AG04450 (cell line): ENCODE measurements around the gene SRRD. TPM values are rescaled to one million over a fixed set of nuclear protein-coding genes. Genes with fewer than 3 reads are reported as not detected.

Source experiments
- CTCF ChIA-PET: fragments of 300-600, 350-600 bp; formaldehyde crosslinking; extraction: SDS; loops from one replicate; lab custom pipeline; 2022; ENCODE audit warnings: antibody characterized with exemption, inconsistent platforms; lab: Charles Lee
- POLR2A ChIA-PET: fragments of 350-600 bp; formaldehyde crosslinking; extraction: SDS; loops from one replicate; lab custom pipeline; 2021; ENCODE audit warnings: antibody characterized with exemption, inconsistent platforms; lab: Yijun Ruan, JAX
- DNase-seq: peaks from one replicate; pipeline ENCODE4 v3.0.0-alpha.2; 2011; ENCODE audit warnings: low read depth, low spot score
- H3K27ac ChIP-seq: one replicate; pipeline ENCODE4 v1.5.1; 2012; ENCODE audit warnings: low read depth, low read length, control low read depth
- H3K27me3 ChIP-seq: one replicate; pipeline ENCODE4 v1.6.0; 2012; ENCODE audit warnings: low read length; ENCODE audit not compliant: control insufficient read depth, insufficient read depth
- H3K4me3 ChIP-seq: 2 replicates; pipeline ENCODE4 v1.5.1; 2011; ENCODE audit warnings: mild to moderate bottlenecking, low read depth, low read length, control low read depth
- H3K9me3 ChIP-seq: 2 replicates; pipeline ENCODE4 v1.5.1; 2012; ENCODE audit warnings: low read length; ENCODE audit not compliant: control insufficient read depth, insufficient read depth
- polyA plus RNA-seq: library from polyadenylated mRNA; depleted of rRNA; stranded (reverse); fragments of >200 nt; gene quantifications from 2 replicates; pipeline ENCODE4 v1.2.3, GENCODE V29; 2011
- TF ChIP-seq, protein P1 (sequence below): IDR thresholded peaks from 2 replicates; pipeline ENCODE4 v1.5.1; 2011; ENCODE audit warnings: low read depth, low read length, control low read depth, inconsistent platforms

SRRD gene
- polyA plus RNA-seq, 1 experiment, result 38.5 TPM

DNA sequence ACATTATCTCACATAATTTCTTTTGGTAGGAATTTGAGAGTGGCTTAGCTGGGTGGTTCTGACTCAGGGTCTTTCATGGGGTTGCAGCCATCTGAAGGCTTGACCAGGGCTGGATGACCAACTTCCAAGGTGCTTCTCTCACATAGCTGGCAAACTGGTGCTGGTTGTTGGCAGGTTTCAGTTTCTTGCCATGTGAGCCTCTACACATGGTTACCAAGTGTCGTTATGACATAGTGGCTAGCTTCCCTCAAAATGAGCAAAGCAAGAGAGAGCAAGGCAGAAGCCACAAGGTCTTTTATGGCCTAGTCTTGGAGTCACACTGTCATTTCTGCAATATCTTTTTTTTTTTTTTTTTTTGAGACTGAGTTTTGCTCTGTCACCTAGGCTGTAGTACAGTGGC is 32.8 kb downstream of the SRRD start:
- TF ChIP-seq, protein P1, sequence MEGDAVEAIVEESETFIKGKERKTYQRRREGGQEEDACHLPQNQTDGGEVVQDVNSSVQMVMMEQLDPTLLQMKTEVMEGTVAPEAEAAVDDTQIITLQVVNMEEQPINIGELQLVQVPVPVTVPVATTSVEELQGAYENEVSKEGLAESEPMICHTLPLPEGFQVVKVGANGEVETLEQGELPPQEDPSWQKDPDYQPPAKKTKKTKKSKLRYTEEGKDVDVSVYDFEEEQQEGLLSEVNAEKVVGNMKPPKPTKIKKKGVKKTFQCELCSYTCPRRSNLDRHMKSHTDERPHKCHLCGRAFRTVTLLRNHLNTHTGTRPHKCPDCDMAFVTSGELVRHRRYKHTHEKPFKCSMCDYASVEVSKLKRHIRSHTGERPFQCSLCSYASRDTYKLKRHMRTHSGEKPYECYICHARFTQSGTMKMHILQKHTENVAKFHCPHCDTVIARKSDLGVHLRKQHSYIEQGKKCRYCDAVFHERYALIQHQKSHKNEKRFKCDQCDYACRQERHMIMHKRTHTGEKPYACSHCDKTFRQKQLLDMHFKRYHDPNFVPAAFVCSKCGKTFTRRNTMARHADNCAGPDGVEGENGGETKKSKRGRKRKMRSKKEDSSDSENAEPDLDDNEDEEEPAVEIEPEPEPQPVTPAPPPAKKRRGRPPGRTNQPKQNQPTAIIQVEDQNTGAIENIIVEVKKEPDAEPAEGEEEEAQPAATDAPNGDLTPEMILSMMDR, result no peak
- no peak overlapping the region for H3K4me3 ChIP-seq
- POLR2A ChIA-PET, result no interaction called here
- H3K27ac ChIP-seq, result no peak overlapping the region
- CTCF ChIA-PET, result interaction anchor here (0.7 to 2.2 kb wide), 2 partner anchors 149 to 157 kb away, joined by 3 to 6 read pairs; no protein-coding TSS in a partner anchor
- H3K9me3 ChIP-seq, result no peaks in the 10 kb centered on the region; the same call in 1 of the 2 replicates
- H3K27me3 ChIP-seq, result no peaks in the 10 kb centered on the region
- no peak for DNase-seq

DNA sequence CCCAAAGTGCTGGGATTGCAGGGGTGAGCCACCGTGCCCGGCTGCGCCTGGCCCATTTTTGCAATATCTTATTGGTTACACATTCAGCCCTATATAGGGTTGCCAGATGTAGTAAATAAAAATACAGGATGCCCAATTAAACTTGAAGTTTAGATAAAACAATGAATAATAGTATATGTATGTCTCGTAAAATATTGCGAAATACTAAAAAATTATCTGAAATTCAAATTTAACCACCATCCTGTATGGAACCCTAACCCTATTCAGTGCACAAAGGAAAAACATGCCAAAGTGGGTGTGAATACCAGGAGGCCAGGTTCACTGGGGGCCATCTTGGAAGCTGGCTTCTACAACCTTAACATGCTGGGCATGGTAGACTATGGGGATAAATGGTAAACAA is 33.8 kb downstream of the SRRD start:
- TF ChIP-seq, protein P1, result no peak
- Histone ChIP-seq H3K9me3 (no peaks in the 10 kb centered on the region), H3K27ac (no peak overlapping the region), H3K27me3 (no peaks in the 10 kb centered on the region), H3K4me3 (no peak overlapping the region)
- no peak for DNase-seq
- ChIA-PET CTCF (no interaction called here), POLR2A (no interaction called here)

DNA sequence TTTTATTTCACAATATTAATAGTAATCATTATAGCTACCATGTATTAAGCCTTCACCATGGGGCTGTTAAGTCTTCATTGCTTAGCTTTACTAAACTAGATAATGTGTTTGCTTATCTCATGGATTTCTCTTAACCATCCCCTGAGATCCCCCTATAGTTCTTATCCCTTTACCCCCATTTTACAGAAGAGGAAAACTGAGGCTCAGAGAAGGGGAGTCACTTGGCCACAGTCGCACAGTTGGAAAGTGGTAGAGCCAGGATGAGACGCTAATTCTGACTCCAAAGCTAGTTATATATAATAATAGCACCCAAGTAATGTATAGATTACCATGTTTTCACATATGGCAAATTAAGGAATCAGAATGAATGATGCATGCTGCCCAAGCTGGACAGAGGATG is 38.3 kb downstream of the SRRD start:
- CTCF ChIA-PET, result no interaction called here

DNA sequence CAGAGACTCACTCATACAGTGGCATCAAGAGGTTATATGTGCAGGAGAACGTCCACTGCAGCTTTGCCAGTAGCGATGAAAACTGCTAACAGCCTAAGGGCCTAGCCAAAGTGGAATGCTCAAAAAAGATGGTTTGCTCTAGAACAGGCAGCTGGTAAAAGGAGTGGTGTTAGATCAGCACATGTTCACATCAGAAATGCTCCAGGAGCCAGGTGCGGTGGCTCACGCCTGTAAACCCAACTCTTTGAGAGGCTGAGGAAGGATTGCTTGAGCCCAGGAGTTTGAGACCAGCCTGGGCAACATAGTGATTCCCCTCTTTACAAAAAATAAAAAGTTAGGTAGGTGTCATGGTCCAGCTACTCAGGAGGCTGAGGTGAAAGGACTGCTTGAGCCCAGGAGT is 38.9 kb downstream of the SRRD start:
- Histone ChIP-seq H3K9me3 (no peaks in the 10 kb centered on the region), H3K27me3 (no peaks in the 10 kb centered on the region), H3K27ac (no peak overlapping the region), H3K4me3 (no peak overlapping the region)
- TF ChIP-seq, protein P1, result no peak
- ChIA-PET POLR2A (no interaction called here), CTCF (no interaction called here)
- no peak for DNase-seq

More for the DNA sequence above, 38.3 kb downstream of the SRRD start:
- TF ChIP-seq, protein P1, result no peak
- Histone ChIP-seq H3K27ac (no peak overlapping the region), H3K9me3 (no peaks in the 10 kb centered on the region), H3K4me3 (no peak overlapping the region), H3K27me3 (no peaks in the 10 kb centered on the region)
- no peak for DNase-seq
- POLR2A ChIA-PET, result no interaction called here

DNA sequence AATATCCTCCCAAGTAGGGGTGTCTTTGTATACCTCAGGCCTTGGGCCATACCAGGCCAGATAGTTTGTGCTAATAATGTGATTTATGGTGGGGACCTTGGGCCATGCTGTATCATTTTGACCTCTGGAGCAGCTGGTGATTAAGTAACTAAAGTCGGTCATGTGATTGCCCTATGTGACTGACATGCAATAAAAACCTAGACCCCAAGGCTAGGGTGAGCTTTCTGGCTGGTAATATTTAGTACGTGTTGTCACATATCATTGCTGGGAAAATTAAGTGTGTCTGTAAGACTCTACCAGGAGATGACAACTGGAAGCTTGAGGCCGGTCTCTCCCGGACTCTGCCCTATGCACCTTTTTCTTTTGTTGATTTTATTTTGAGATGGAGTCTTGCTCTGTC is 41.2 kb downstream of the SRRD start:
- no peak overlapping the region for H3K4me3 ChIP-seq
- ChIA-PET POLR2A (no interaction called here), CTCF (no interaction called here)
- no peaks in the 10 kb centered on the region for H3K27me3 ChIP-seq
- no peaks in the 10 kb centered on the region for H3K9me3 ChIP-seq
- TF ChIP-seq, protein P1, result no peak
- no peak for DNase-seq
- no peak overlapping the region for H3K27ac ChIP-seq
